T-helper 1 cell treated with Interleukin-12 subunit alpha and Interleukin-12 subunit beta and Interleukin-4 antibody, amounts not matched to agents 30 μg/mL and 1 μg/mL, for 36 hours (primary cell): Measurements from ENCODE around the gene ZNF514.
A peak's percentile ranks its signal among the peaks of the same experiment; 100 is the strongest.

Source experiments
- H3K27ac Mint-ChIP-seq: one replicate; pipeline ENCODE4 v1.8.0; 2021; ENCODE audit warnings: mild to moderate bottlenecking, mixed read lengths
- H3K27me3 Mint-ChIP-seq: one replicate; pipeline ENCODE4 v1.8.0; 2021; ENCODE audit warnings: low read depth, mixed read lengths
- H3K36me3 Mint-ChIP-seq: one replicate; pipeline ENCODE4 v1.8.0; 2021; ENCODE audit warnings: low read depth, mixed read lengths
- H3K4me1 Mint-ChIP-seq: one replicate; pipeline ENCODE4 v1.8.0; 2021; ENCODE audit warnings: low read depth, mixed read lengths
- H3K4me3 Mint-ChIP-seq: one replicate; pipeline ENCODE4 v1.8.0; 2021; ENCODE audit warnings: mild to moderate bottlenecking, moderate library complexity, mixed read lengths
- H3K9me3 Mint-ChIP-seq: one replicate; pipeline ENCODE4 v1.8.0; 2021; ENCODE audit warnings: mixed read lengths

The ZNF514 gene

DNA sequence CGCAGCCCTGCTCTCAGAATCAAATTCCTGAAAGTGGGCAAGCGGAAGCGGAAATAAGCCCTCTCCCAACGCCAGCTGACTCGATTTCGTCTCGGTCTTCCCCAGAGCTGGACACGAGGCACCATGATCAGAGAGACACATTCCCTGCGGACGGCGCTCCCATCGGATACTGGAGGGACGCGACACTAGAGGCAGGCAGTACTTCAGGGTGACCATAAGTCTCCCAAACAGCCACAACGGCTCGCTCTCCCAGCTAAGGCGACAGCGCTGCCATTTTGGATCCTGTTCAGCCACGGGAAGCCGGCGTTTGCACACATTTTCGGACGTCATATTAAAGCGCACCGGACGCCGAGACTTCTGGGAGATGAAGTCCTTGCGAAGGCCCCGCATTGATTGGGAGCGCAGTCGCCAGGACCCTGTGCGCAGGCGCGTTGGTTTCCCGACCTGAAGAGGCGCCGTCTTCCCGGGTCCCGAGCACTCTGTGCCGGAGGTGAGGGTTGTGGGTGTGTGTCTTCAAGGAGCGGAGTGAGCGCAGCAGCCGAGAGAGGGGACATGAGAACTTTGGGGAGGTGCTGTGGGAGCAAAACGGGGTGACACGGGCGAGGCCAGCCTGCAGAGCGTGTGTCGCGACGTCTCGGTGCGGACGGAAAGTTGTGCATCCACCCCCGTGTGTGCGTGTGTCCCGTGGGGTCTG lies 5.9 kb upstream of the ZNF514 start, which contains the start of gene ZNF2:
Gene ZNF2 (plus strand): TSS at position 439 of the 694 bp plus-strand sequence. CDS start 10,418 bp downstream, outside the sequence.
- peaks cover 2% of the 10 kb centered on the region for H3K36me3 Mint-ChIP-seq
- H3K4me3 Mint-ChIP-seq: peak within 1 kb of the TSS; percentile 99
- H3K27ac Mint-ChIP-seq: peak within 1 kb of the TSS; percentile 93
- peaks cover 1% of the 10 kb centered on the region for H3K9me3 Mint-ChIP-seq
- H3K4me1 Mint-ChIP-seq: peaks cover 26% of the 10 kb centered on the region
- no peaks in the 10 kb centered on the region for H3K27me3 Mint-ChIP-seq

DNA sequence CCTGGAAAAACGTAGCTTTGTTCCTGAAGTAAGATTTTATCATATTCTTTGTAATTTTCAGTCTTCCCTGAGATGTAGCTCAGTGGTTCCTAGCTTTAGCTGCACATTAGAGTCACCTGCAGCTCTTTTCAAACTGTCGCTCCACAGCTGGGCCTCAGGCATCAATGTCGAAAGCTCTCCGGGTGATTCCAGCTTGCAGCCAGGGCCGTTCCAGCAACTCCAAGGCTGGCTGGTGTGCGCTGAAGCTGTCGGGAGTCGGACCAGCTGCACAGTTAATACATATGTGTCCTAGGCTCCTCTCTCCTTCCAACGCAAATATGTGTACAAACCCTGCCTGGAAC lies 5.4 kb upstream of the ZNF514 start:
- peaks cover 30% of the 10 kb centered on the region for H3K4me1 Mint-ChIP-seq
- no peaks in the 10 kb centered on the region for H3K9me3 Mint-ChIP-seq
- H3K4me3 Mint-ChIP-seq: peak overlapping the region; percentile 99
- H3K27ac Mint-ChIP-seq: peak overlapping the region; percentile 93
- H3K27me3 Mint-ChIP-seq: no peaks in the 10 kb centered on the region
- H3K36me3 Mint-ChIP-seq: peaks cover 2% of the 10 kb centered on the region

GRCh38 chr2:95158891-95159619 lies 593 bp downstream of the ZNF514 start:
- H3K4me3 Mint-ChIP-seq: peak overlapping the region; percentile 78
- H3K9me3 Mint-ChIP-seq: peaks cover 16% of the 10 kb centered on the region
- peak overlapping the region; percentile 49 for H3K27ac Mint-ChIP-seq
- H3K27me3 Mint-ChIP-seq: no peaks in the 10 kb centered on the region
- H3K36me3 Mint-ChIP-seq: peaks cover 21% of the 10 kb centered on the region
- H3K4me1 Mint-ChIP-seq: peaks cover 11% of the 10 kb centered on the region

- peaks cover 25% of the 10 kb centered on the region for H3K36me3 Mint-ChIP-seq
- H3K4me1 Mint-ChIP-seq: peaks cover 8% of the 10 kb centered on the region
- H3K4me3 Mint-ChIP-seq: peak overlapping the region; percentile 78
- H3K9me3 Mint-ChIP-seq: peaks cover 19% of the 10 kb centered on the region
- H3K27me3 Mint-ChIP-seq: no peaks in the 10 kb centered on the region
- no peak overlapping the region for H3K27ac Mint-ChIP-seq
These were observed 1.2 kb downstream of the ZNF514 start for GRCh38 chr2:95158441-95158840.

- Mint-ChIP-seq H3K4me1 (no peaks in the 10 kb centered on the region), H3K27me3 (no peaks in the 10 kb centered on the region), H3K9me3 (peaks cover 86% of the 10 kb centered on the region), H3K36me3 (peaks cover 64% of the 10 kb centered on the region), H3K27ac (no peak overlapping the region), H3K4me3 (no peak overlapping the region)
These were observed 10.2 kb downstream of the ZNF514 start for GRCh38 chr2:95149397-95149984.

DNA sequence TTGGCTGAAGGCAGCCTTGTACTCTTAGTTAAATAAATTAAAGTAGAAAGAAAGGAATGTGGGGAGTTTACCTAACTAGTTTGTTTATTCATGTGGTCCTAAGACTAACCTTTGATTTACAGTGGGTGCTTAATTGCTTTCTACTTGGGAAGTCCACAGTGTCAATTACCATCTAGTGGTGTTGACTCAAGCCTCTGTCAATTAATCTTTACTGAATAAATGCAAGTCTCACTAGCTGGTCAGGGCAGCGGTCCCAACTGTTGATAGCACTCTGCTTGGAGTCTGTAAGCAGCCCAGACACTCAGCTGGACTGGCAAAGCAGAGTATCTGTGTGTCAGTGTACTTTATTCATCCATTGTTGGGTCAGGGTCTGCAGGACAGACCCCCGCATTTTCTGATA lies 15.8 kb downstream of the ZNF514 start:
- peaks cover 76% of the 10 kb centered on the region for H3K9me3 Mint-ChIP-seq

DNA sequence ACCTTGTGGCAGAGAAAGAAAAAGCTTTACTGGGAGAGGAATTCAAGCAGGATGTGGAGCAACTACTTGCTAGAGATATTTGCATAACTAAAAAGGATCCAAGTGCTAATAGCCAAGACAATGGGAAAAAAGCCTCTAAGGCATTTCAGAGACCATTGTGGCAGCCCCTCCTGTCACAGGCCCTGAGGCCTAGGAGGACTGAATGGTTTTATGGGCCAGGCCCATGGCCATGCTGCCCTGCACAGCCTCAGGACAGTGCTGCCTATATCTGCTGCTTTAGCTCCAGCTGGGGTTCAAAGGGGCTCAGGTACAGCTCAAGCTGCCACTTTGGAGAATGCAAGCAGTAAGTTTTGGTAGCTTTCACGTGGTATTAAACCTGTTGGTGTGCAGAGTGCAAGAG lies 20.9 kb downstream of the ZNF514 start:
- peaks cover 1% of the 10 kb centered on the region for H3K36me3 Mint-ChIP-seq
- no peaks in the 10 kb centered on the region for H3K4me1 Mint-ChIP-seq
- H3K27ac Mint-ChIP-seq: no peak overlapping the region
- H3K9me3 Mint-ChIP-seq: peaks cover 61% of the 10 kb centered on the region
- no peak overlapping the region for H3K4me3 Mint-ChIP-seq
- no peaks in the 10 kb centered on the region for H3K27me3 Mint-ChIP-seq

More for the DNA sequence above, 15.8 kb downstream of the ZNF514 start:
- Mint-ChIP-seq H3K36me3 (peaks cover 22% of the 10 kb centered on the region), H3K27me3 (no peaks in the 10 kb centered on the region), H3K4me1 (no peaks in the 10 kb centered on the region), H3K27ac (no peak overlapping the region), H3K4me3 (no peak overlapping the region)

GRCh38 chr2:95122197-95122551 lies 37.5 kb downstream of the ZNF514 start:
- H3K4me1 Mint-ChIP-seq: peaks cover 32% of the 10 kb centered on the region
- no peaks in the 10 kb centered on the region for H3K27me3 Mint-ChIP-seq
- H3K9me3 Mint-ChIP-seq: no peaks in the 10 kb centered on the region
- H3K4me3 Mint-ChIP-seq: peak overlapping the region; percentile 91
- H3K36me3 Mint-ChIP-seq: peaks cover 9% of the 10 kb centered on the region
- H3K27ac Mint-ChIP-seq: peak overlapping the region; percentile 46

GRCh38 chr2:95121407-95122196 lies 38.0 kb downstream of the ZNF514 start, which contains the start of gene MRPS5:
Gene MRPS5 (minus strand): TSS chr2:95121808. CDS start chr2:95121791, 17 bp downstream.
- Mint-ChIP-seq H3K4me1 (peaks cover 34% of the 10 kb centered on the region), H3K9me3 (no peaks in the 10 kb centered on the region), H3K27me3 (no peaks in the 10 kb centered on the region), H3K36me3 (peaks cover 10% of the 10 kb centered on the region), H3K4me3 (peak within 1 kb of the TSS; percentile 91), H3K27ac (peak within 1 kb of the TSS; percentile 90)

- Mint-ChIP-seq H3K4me3 (peak overlapping the region; percentile 91), H3K27ac (peak overlapping the region; percentile 90), H3K27me3 (no peaks in the 10 kb centered on the region), H3K9me3 (no peaks in the 10 kb centered on the region), H3K4me1 (peaks cover 34% of the 10 kb centered on the region), H3K36me3 (peaks cover 10% of the 10 kb centered on the region)
These were observed 38.6 kb downstream of the ZNF514 start for GRCh38 chr2:95121093-95121406.

GRCh38 chr2:95115418-95115817 lies 44.2 kb downstream of the ZNF514 start:
- Mint-ChIP-seq H3K4me3 (no peak overlapping the region), H3K9me3 (no peaks in the 10 kb centered on the region), H3K27me3 (no peaks in the 10 kb centered on the region), H3K27ac (peak overlapping the region; percentile 19), H3K36me3 (peaks cover 22% of the 10 kb centered on the region), H3K4me1 (peaks cover 37% of the 10 kb centered on the region)

DNA sequence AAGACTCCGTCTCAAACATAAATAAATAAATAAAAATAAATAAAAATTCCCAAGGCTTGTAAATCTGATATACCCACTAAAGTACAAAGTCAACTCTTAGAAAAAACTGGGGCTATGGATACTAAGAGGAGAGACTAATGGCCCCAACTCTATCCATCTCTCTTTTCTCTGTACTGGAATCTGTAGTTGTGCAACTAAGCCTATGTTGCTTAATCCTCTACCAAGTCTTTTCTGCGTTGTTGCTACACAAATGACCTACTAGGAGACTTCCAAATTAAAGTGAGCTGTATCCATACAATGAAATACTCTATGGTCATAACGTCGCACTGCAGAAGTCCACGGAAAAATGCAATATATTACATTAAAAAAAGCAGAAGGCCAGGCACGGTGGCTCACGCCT lies 46.2 kb downstream of the ZNF514 start:
- Mint-ChIP-seq H3K27me3 (no peaks in the 10 kb centered on the region), H3K27ac (no peak overlapping the region), H3K4me3 (no peak overlapping the region), H3K36me3 (peaks cover 30% of the 10 kb centered on the region), H3K9me3 (no peaks in the 10 kb centered on the region), H3K4me1 (peaks cover 19% of the 10 kb centered on the region)

GRCh38 chr2:95110395-95110794 lies 49.3 kb downstream of the ZNF514 start:
- peaks cover 9% of the 10 kb centered on the region for H3K4me1 Mint-ChIP-seq
- no peak overlapping the region for H3K27ac Mint-ChIP-seq
- peaks cover 44% of the 10 kb centered on the region for H3K36me3 Mint-ChIP-seq

DNA sequence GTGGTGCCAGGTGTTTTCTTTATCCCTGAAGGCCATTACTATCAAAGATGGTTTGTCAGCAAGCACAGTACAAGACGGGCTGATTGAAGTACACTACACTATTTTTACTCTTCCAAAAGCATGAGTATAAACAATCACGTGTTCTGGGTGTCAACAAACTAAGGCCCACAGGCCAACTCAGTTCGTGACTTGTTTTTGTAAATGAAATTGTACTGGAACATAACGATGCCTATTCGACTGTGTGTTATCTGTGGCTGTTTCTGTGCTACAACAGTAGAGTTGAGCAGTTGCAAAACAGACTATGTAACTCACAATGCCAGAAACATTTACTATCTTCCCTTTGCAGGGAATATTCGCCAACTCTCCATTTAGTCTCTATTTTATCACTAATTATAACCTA lies 50.4 kb downstream of the ZNF514 start:
- no peaks in the 10 kb centered on the region for H3K4me1 Mint-ChIP-seq
- peaks cover 46% of the 10 kb centered on the region for H3K36me3 Mint-ChIP-seq
- no peaks in the 10 kb centered on the region for H3K27me3 Mint-ChIP-seq
- H3K27ac Mint-ChIP-seq: no peak overlapping the region
- H3K9me3 Mint-ChIP-seq: no peaks in the 10 kb centered on the region
- H3K4me3 Mint-ChIP-seq: no peak overlapping the region

More at GRCh38 chr2:95110395-95110794, 49.3 kb downstream of the ZNF514 start:
- Mint-ChIP-seq H3K9me3 (no peaks in the 10 kb centered on the region), H3K27me3 (no peaks in the 10 kb centered on the region), H3K4me3 (no peak overlapping the region)
